Measurements from ENCODE around the gene CAMP.

- TF ChIP-seq, protein P1, sequence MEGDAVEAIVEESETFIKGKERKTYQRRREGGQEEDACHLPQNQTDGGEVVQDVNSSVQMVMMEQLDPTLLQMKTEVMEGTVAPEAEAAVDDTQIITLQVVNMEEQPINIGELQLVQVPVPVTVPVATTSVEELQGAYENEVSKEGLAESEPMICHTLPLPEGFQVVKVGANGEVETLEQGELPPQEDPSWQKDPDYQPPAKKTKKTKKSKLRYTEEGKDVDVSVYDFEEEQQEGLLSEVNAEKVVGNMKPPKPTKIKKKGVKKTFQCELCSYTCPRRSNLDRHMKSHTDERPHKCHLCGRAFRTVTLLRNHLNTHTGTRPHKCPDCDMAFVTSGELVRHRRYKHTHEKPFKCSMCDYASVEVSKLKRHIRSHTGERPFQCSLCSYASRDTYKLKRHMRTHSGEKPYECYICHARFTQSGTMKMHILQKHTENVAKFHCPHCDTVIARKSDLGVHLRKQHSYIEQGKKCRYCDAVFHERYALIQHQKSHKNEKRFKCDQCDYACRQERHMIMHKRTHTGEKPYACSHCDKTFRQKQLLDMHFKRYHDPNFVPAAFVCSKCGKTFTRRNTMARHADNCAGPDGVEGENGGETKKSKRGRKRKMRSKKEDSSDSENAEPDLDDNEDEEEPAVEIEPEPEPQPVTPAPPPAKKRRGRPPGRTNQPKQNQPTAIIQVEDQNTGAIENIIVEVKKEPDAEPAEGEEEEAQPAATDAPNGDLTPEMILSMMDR (conservative IDR thresholded peaks at IDR 0.05; ENCODE audit: low read length): no peak
- no peak for TF ChIP-seq EZH2phosphoT487 (IDR thresholded peaks at IDR 0.05; ENCODE audit: borderline replicate concordance)
These were observed 33.3 kb downstream of the CAMP start for GRCh38 chr3:48256557-48256956.
